Right forelimb (tissue), 1 donor: Measurements from ENCODE around the gene SYT12.

Experiments used
- DNase-seq: peaks from one replicate; pipeline ENCODE4 v3.0.0-alpha.2; 2018

SYT12 gene

GRCh38 chr11:67031791-67032561, 9.0 kb downstream of the SYT12 start:
- DNase-seq = no peak

GRCh38 chr11:67032830-67033551, 10.1 kb downstream of the SYT12 start:
- no peak for DNase-seq

GRCh38 chr11:67033661-67034166, 10.8 kb downstream of the SYT12 start:
- DNase-seq = no peak

- DNase-seq = no peak
These were observed 11.4 kb downstream of the SYT12 start for GRCh38 chr11:67034350-67034749.

- no peak for DNase-seq
These were observed 17.2 kb downstream of the SYT12 start for GRCh38 chr11:67040147-67040546.

GRCh38 chr11:67041602-67042001, 18.7 kb downstream of the SYT12 start:
- no peak for DNase-seq

GRCh38 chr11:67043572-67044349, 20.8 kb downstream of the SYT12 start:
- DNase-seq = no peak

GRCh38 chr11:67044496-67044895, 21.6 kb downstream of the SYT12 start:
- DNase-seq = no peak

GRCh38 chr11:67045314-67045713, 22.4 kb downstream of the SYT12 start:
- no peak for DNase-seq

- peak; percentile 42 for DNase-seq
These were observed 25.7 kb downstream of the SYT12 start for GRCh38 chr11:67048515-67049130.

- DNase-seq = no peak
These were observed 27.2 kb downstream of the SYT12 start for GRCh38 chr11:67050139-67050538.

GRCh38 chr11:67051180-67051893, 28.4 kb downstream of the SYT12 start:
- no peak for DNase-seq

- DNase-seq = no peak
These were observed 29.1 kb downstream of the SYT12 start for GRCh38 chr11:67051945-67052488.

GRCh38 chr11:67052891-67053290, 30.0 kb downstream of the SYT12 start:
- no peak for DNase-seq

GRCh38 chr11:67053896-67054329, 31.0 kb downstream of the SYT12 start:
- DNase-seq = peak; percentile 77

- DNase-seq = peak; percentile 44
These were observed 31.5 kb downstream of the SYT12 start for GRCh38 chr11:67054346-67054835.

- no peak for DNase-seq
These were observed 32.0 kb downstream of the SYT12 start for GRCh38 chr11:67054836-67055523.

GRCh38 chr11:67055812-67056211, 32.9 kb downstream of the SYT12 start:
- peak; percentile 52 for DNase-seq

- peak; percentile 56 for DNase-seq
These were observed 33.6 kb downstream of the SYT12 start, which contains the start of gene RHOD for GRCh38 chr11:67056267-67057204. Gene RHOD (plus strand): TSS chr11:67056847. CDS start chr11:67056903, 56 bp downstream.
